Measurements from ENCODE around the gene RHBDL1. TPM values are rescaled to one million over a fixed set of nuclear protein-coding genes. Genes with fewer than 3 reads are reported as not detected.

RHBDL1 gene
- total RNA-seq = 3.2 TPM
- 1 to 10 TPM in 1 of 4 donors, under 1 TPM in 2, not detected in 1; 0.49 to 1.5 (median 0.88) TPM for polyA plus RNA-seq

- Histone ChIP-seq H3K4me1 (ENCODE audit: control insufficient read depth, insufficient read depth, low read length, poor library complexity, severe bottlenecking) (peaks cover 19% of the 10 kb centered on the region), H3K9me3 (ENCODE audit: control insufficient read depth in 2 of 2, low read length in 2 of 2) (no peaks in the 10 kb centered on the region), H3K4me3 (ENCODE audit: low read depth, low read length) (no peak within 1 kb of the TSS), H3K36me3 (ENCODE audit: control insufficient read depth, insufficient read depth, low read length) (peaks cover 16% of the 10 kb centered on the region), H3K27ac (ENCODE audit: insufficient read depth, low read length, poor library complexity, severe bottlenecking) (no peak within 1 kb of the TSS), H3K27me3 (ENCODE audit: control insufficient read depth, insufficient read depth, low read length) (no peaks in the 10 kb centered on the region)
- no peaks in the 10 kb centered on the region for H3K27me3 Mint-ChIP-seq
- ATAC-seq (ENCODE audit: low read depth in 2 of 2) = no peak
- no peaks in the 10 kb centered on the region for H3K36me3 Mint-ChIP-seq
- peaks cover 0 to 20% (median 3%) of the 10 kb centered on the region in 4 donors for H3K4me1 Mint-ChIP-seq
- H3K27ac Mint-ChIP-seq = peak within 1 kb of the TSS in 1 of 3 donors; percentile 14
- no peaks in the 10 kb centered on the region for H3K9me3 Mint-ChIP-seq
- H3K4me3 Mint-ChIP-seq = peak within 1 kb of the TSS in 3 of 4 donors; percentile 60 to 92 (median 65)
- DNase-seq = no peak
Measured at GRCh38 chr16:674968-675883, at the start of gene RHBDL1. TSS of gene RHBDL1 (plus strand) at chr16:675671. CDS start at chr16:675791, 120 bp downstream.

DNA sequence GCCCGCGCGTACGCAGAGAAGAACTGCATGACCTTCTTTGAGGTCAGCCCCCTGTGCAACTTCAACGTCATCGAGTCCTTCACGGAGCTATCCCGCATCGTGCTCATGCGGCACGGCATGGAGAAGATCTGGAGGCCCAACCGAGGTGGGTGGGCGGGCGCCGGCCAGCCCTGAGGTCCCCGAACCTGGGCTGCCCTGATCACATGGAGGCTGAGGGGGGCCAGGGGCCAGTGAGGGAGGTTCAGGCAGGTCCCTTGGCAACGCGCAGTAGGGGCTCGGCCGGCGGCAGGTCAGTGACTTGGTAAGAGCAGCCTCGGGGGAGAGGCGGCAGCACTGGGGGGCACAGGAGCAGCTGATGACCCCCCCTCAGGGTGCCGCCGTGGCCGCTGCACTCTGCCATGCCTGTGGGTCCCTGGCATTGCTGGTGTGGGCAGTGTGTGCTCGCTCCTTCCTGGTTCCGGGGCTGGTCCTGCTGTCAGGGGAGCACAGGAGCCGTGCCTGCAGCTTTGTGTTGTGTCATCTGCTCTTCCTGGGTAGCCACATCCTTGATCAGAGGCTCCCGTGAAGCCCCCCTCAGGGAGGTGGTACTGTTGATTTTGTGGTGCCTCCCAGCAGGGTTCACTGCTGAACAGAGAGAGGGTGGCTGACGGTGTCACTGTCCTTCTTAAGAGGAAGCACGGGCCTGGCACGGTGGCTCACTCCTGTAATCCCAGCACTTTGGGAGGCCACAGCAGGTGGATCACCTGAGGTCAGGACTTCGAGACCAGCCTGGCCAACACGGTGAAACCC, 49.3 kb upstream of the RHBDL1 start:
- peaks cover 6% of the 10 kb centered on the region for H3K36me3 ChIP-seq (ENCODE audit: control insufficient read depth, insufficient read depth, low read length)
- H3K4me1 Mint-ChIP-seq = no peaks in the 10 kb centered on the region
- peaks cover 1% of the 10 kb centered on the region for H3K4me1 ChIP-seq (ENCODE audit: control insufficient read depth, insufficient read depth, low read length, poor library complexity, severe bottlenecking)
- no peaks in the 10 kb centered on the region for H3K27me3 Mint-ChIP-seq
- H3K4me3 ChIP-seq (ENCODE audit: low read depth, low read length) = no peak overlapping the region
- H3K9me3 Mint-ChIP-seq = no peaks in the 10 kb centered on the region
- no peaks in the 10 kb centered on the region for H3K9me3 ChIP-seq (ENCODE audit: control insufficient read depth in 2 of 2, low read length in 2 of 2)
- H3K27me3 ChIP-seq (ENCODE audit: control insufficient read depth, insufficient read depth, low read length) = no peaks in the 10 kb centered on the region
- H3K36me3 Mint-ChIP-seq = peaks cover 8% of the 10 kb centered on the region
- no peak for DNase-seq
- ATAC-seq (ENCODE audit: low read depth in 2 of 2) = no peak
- no peak overlapping the region for H3K4me3 Mint-ChIP-seq
- H3K27ac ChIP-seq (ENCODE audit: insufficient read depth, low read length, poor library complexity, severe bottlenecking) = no peak overlapping the region
- H3K27ac Mint-ChIP-seq = no peak overlapping the region

DNA sequence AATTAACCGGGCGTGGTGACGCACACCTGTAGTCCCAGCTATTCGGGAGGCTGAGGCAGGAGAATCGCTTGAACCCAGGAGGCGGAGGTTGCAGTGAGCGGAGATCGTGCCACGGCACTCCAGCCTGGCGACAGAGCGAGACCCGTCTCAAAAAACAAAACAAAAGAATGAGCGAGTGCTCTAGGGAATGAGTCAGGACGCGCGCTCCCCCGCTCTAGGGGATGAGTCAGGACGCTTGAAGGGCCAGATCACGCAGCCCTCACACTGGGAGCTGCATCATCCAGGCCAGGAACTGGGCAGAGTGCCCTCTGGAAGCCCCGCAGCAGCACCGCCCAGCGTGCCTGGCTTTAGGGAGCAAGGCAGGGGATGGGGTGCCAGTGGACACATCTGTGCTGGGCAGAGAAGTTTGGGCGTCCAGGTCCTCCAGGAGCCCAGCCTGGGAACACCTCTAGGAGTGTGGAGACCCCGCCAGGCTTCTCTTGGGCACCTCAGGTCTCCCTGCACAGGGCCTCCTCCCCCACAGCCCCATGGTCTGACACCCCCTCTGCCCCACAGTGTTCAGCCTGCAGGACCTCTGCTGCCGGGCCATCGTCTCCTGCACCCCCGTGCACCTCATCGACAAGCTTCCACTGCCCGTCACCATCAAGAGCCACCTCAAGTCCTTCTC, 48.6 kb upstream of the RHBDL1 start:
- no peaks in the 10 kb centered on the region for H3K27me3 ChIP-seq (ENCODE audit: control insufficient read depth, insufficient read depth, low read length)
- H3K4me3 Mint-ChIP-seq = no peak overlapping the region
- H3K9me3 Mint-ChIP-seq = no peaks in the 10 kb centered on the region
- H3K9me3 ChIP-seq (ENCODE audit: control insufficient read depth in 2 of 2, low read length in 2 of 2) = no peaks in the 10 kb centered on the region
- H3K4me3 ChIP-seq (ENCODE audit: low read depth, low read length) = no peak overlapping the region
- peaks cover 4% of the 10 kb centered on the region for H3K4me1 ChIP-seq (ENCODE audit: control insufficient read depth, insufficient read depth, low read length, poor library complexity, severe bottlenecking)
- ATAC-seq (ENCODE audit: low read depth in 2 of 2) (no peak), DNase-seq (no peak)
- no peak overlapping the region for H3K27ac ChIP-seq (ENCODE audit: insufficient read depth, low read length, poor library complexity, severe bottlenecking)
- H3K36me3 ChIP-seq (ENCODE audit: control insufficient read depth, insufficient read depth, low read length) = peaks cover 6% of the 10 kb centered on the region
- peak overlapping the region in 1 of 3 donors; percentile 14 for H3K27ac Mint-ChIP-seq
- peaks cover 8% of the 10 kb centered on the region for H3K36me3 Mint-ChIP-seq
- H3K27me3 Mint-ChIP-seq = no peaks in the 10 kb centered on the region
- H3K4me1 Mint-ChIP-seq = no peaks in the 10 kb centered on the region

DNA sequence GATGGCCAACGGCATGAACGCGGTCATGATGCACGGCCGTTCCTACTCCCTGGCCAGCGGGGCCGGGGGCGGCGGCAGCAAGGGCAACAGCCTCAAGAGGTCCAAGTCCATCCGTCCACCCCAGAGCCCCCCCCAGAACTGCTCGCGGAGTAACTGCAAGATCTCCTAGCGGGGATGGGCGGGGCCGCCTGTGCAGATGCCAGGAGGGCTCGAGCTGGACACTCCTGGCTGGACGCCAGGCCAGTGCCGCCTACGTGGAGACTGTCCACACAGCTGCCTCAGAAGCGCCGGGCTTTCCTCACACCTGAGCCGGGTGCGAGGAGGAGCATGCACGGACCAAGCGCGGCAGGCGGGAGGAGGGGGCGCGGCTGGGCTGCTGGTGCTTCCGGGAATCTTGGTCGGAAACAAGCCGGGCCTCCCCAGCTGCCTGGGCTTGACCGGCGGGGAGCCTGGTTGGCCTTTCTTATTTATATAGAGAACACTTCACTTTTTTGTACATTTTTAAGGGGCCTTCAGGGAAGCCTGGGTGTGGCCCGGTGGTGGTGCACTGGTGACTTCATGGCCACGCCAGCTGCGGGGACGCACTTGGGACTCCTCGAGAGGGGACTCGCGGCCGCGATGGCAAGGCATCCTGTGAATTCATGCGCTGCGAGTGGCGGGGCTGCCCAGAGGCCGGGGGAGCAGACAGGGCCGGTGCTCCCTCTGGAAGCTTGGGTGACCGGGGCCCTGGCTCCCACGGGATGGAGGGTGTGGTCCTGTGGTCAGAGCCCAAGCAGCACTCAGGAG, 47.8 kb upstream of the RHBDL1 start:
- Mint-ChIP-seq H3K4me1 (no peaks in the 10 kb centered on the region), H3K9me3 (no peaks in the 10 kb centered on the region), H3K27me3 (no peaks in the 10 kb centered on the region), H3K27ac (no peak overlapping the region), H3K4me3 (no peak overlapping the region), H3K36me3 (peaks cover 8% of the 10 kb centered on the region)
- no peak overlapping the region for H3K4me3 ChIP-seq (ENCODE audit: low read depth, low read length)
- H3K27ac ChIP-seq (ENCODE audit: insufficient read depth, low read length, poor library complexity, severe bottlenecking) = no peak overlapping the region
- H3K27me3 ChIP-seq (ENCODE audit: control insufficient read depth, insufficient read depth, low read length) = no peaks in the 10 kb centered on the region
- no peaks in the 10 kb centered on the region for H3K9me3 ChIP-seq (ENCODE audit: control insufficient read depth in 2 of 2, low read length in 2 of 2)
- peaks cover 4% of the 10 kb centered on the region for H3K4me1 ChIP-seq (ENCODE audit: control insufficient read depth, insufficient read depth, low read length, poor library complexity, severe bottlenecking)
- DNase-seq (no peak), ATAC-seq (ENCODE audit: low read depth in 2 of 2) (no peak)
- H3K36me3 ChIP-seq (ENCODE audit: control insufficient read depth, insufficient read depth, low read length) = peaks cover 6% of the 10 kb centered on the region

DNA sequence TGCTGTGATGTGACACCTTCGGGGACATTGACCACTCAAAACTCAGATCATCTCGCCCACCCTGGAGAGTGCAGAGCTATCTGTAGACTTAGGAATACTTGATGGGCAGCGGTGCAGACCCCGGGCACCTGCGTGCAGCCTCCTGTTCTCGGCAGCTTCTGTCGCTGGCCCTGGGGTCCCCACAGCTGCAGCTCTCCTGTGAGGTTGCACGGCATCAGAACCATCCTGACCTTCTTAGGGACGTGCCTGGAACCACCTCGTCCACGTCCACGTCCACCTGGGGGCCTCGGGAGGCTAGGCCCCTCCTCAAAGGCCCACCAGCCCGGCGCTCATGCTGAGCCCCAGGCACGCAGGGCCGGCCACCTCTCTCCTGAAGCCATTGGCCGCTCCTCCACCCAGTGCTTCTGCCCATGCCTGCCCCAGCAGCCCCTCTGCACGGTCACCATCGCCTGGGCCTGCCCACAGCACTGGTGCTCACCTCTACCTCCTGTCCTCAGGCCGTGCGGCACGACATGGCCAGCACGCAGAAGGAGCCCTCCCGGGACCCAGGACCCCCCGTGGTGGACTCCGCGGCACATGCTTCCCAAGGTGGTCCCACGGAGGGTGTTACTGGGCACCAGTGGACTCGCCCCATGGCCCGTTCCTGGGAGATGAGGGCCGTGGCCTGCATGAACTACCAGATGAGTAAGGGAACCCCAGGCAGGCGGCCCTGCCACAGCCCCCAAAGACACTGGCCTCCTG, 47.0 kb upstream of the RHBDL1 start:
- Histone ChIP-seq H3K4me3 (ENCODE audit: low read depth, low read length) (no peak overlapping the region), H3K27ac (ENCODE audit: insufficient read depth, low read length, poor library complexity, severe bottlenecking) (no peak overlapping the region), H3K4me1 (ENCODE audit: control insufficient read depth, insufficient read depth, low read length, poor library complexity, severe bottlenecking) (peaks cover 4% of the 10 kb centered on the region), H3K27me3 (ENCODE audit: control insufficient read depth, insufficient read depth, low read length) (no peaks in the 10 kb centered on the region), H3K36me3 (ENCODE audit: control insufficient read depth, insufficient read depth, low read length) (peaks cover 6% of the 10 kb centered on the region), H3K9me3 (ENCODE audit: control insufficient read depth in 2 of 2, low read length in 2 of 2) (no peaks in the 10 kb centered on the region)
- Mint-ChIP-seq H3K27ac (no peak overlapping the region), H3K27me3 (no peaks in the 10 kb centered on the region), H3K4me1 (no peaks in the 10 kb centered on the region), H3K4me3 (peak overlapping the region in 1 of 4 donors; percentile 43), H3K9me3 (no peaks in the 10 kb centered on the region), H3K36me3 (peaks cover 8% of the 10 kb centered on the region)
- DNase-seq = no peak
- no peak for ATAC-seq (ENCODE audit: low read depth in 2 of 2)

DNA sequence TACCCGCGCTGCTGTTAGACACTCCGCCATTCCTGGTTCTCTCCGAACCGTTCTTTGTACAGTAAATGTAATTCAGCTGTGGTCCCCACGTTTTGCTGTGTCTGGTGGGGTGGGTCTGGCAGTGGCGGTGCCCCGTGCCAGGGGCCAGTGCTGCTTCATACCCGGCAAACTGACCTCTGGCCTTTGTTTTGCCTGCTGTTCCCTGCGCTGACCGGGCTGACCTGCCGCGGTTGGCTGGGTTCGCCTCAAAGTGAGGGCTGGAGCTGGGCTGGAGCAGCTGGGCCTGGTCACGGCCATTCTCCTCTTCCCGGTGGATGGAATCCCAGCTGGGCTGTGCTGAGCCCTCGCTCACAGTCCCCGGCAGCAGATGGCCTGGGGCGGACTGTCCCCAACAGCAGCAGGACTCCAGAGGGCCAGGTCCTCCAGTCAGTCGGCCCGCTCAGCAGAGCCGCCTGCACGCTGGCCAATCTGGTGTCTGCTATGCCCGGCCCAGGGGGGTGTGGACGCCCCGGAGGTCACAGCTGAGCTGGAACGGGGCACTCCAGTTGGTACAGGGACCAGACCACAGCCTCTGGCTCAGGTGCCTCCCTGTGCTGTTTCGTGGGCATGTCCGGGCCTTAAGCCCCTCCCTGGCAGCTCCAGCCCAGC, 46.2 kb upstream of the RHBDL1 start:
- peak overlapping the region in 1 of 4 donors; percentile 47 for H3K4me3 Mint-ChIP-seq
- ATAC-seq (ENCODE audit: low read depth in 2 of 2) = no peak
- peaks cover 4% of the 10 kb centered on the region for H3K4me1 ChIP-seq (ENCODE audit: control insufficient read depth, insufficient read depth, low read length, poor library complexity, severe bottlenecking)
- H3K27me3 Mint-ChIP-seq = no peaks in the 10 kb centered on the region
- H3K27ac ChIP-seq (ENCODE audit: insufficient read depth, low read length, poor library complexity, severe bottlenecking) = no peak overlapping the region
- H3K36me3 Mint-ChIP-seq = peaks cover 8% of the 10 kb centered on the region
- H3K4me1 Mint-ChIP-seq = no peaks in the 10 kb centered on the region
- H3K27ac Mint-ChIP-seq = no peak overlapping the region
- H3K27me3 ChIP-seq (ENCODE audit: control insufficient read depth, insufficient read depth, low read length) = no peaks in the 10 kb centered on the region
- no peak overlapping the region for H3K4me3 ChIP-seq (ENCODE audit: low read depth, low read length)
- DNase-seq = no peak
- peaks cover 6% of the 10 kb centered on the region for H3K36me3 ChIP-seq (ENCODE audit: control insufficient read depth, insufficient read depth, low read length)
- no peaks in the 10 kb centered on the region for H3K9me3 Mint-ChIP-seq
- no peaks in the 10 kb centered on the region for H3K9me3 ChIP-seq (ENCODE audit: control insufficient read depth in 2 of 2, low read length in 2 of 2)

Data from CD4-positive, CD25-positive, alpha-beta regulatory T cell (primary cell).